Osteocyte (in vitro differentiated cells): Measurements from ENCODE around the gene ASMTL. TPM values are rescaled to one million over a fixed set of nuclear protein-coding genes. Genes with fewer than 3 reads are reported as not detected.
"Not testable (repeated sequence)": the region's sequence is repeated elsewhere in the genome, so short reads cannot be mapped to it uniquely, and the experiment has no call there.

ENCODE experiments used
- DNase-seq: peaks from one replicate; pipeline ENCODE4 v3.0.0; 2021; ENCODE audit warnings: mixed read lengths; ENCODE audit not compliant: unreplicated experiment; ENCODE audit errors: extremely low spot score
- H3K27ac Mint-ChIP-seq: one replicate; pipeline ENCODE4 v1.8.0; 2021; ENCODE audit warnings: mild to moderate bottlenecking, mixed read lengths; ENCODE audit not compliant: unreplicated experiment
- H3K27me3 Mint-ChIP-seq: one replicate; pipeline ENCODE4 v1.8.0; 2021; ENCODE audit warnings: mixed read lengths; ENCODE audit not compliant: unreplicated experiment
- H3K36me3 Mint-ChIP-seq: one replicate; pipeline ENCODE4 v1.8.0; 2021; ENCODE audit warnings: mixed read lengths; ENCODE audit not compliant: unreplicated experiment
- H3K4me1 Mint-ChIP-seq: one replicate; pipeline ENCODE4 v1.8.0; 2021; ENCODE audit warnings: mixed read lengths; ENCODE audit not compliant: unreplicated experiment
- H3K4me3 Mint-ChIP-seq: one replicate; pipeline ENCODE4 v1.8.0; 2021; ENCODE audit warnings: mild to moderate bottlenecking, moderate library complexity, mixed read lengths; ENCODE audit not compliant: unreplicated experiment
- H3K9me3 Mint-ChIP-seq: one replicate; pipeline ENCODE4 v1.8.0; 2021; ENCODE audit warnings: mixed read lengths; ENCODE audit not compliant: unreplicated experiment
- CTCF ChIP-seq: fragments of 200-600 bp; sonication (generic); IDR thresholded peaks from 2 replicates; pipeline ENCODE4 v1.5.0; 2021; ENCODE audit warnings: antibody characterized with exemption, mild to moderate bottlenecking, moderate library complexity
- total RNA-seq: library from RNA; stranded (reverse); gene quantifications from 2 replicates; pipeline ENCODE4 v1.2.1, GENCODE V29; 2021

Gene ASMTL
- total RNA-seq, 1 donor from 2014 or later, result 33.3 TPM

- no peak for DNase-seq
- no peak overlapping the region for H3K27ac Mint-ChIP-seq
- no peak overlapping the region for H3K4me3 Mint-ChIP-seq
Measured at GRCh38 chrX:1434871-1435240, 17.9 kb downstream of the ASMTL start.

GRCh38 chrX:1433646-1434357 lies 18.9 kb downstream of the ASMTL start:
- peaks cover 14% of the 10 kb centered on the region for H3K36me3 Mint-ChIP-seq
- H3K27me3 Mint-ChIP-seq, result no peaks in the 10 kb centered on the region
- no peaks in the 10 kb centered on the region for H3K9me3 Mint-ChIP-seq
- no peak overlapping the region for H3K27ac Mint-ChIP-seq
- TF ChIP-seq CTCF, result no peak
- H3K4me3 Mint-ChIP-seq, result no peak overlapping the region
- no peak for DNase-seq
- H3K4me1 Mint-ChIP-seq, result no peaks in the 10 kb centered on the region

More at GRCh38 chrX:1434871-1435240, 17.9 kb downstream of the ASMTL start:
- Mint-ChIP-seq H3K27me3 (no peaks in the 10 kb centered on the region), H3K36me3 (peaks cover 14% of the 10 kb centered on the region), H3K9me3 (no peaks in the 10 kb centered on the region), H3K4me1 (no peaks in the 10 kb centered on the region)
- TF ChIP-seq CTCF, result no peak

GRCh38 chrX:1430451-1430850 lies 22.3 kb downstream of the ASMTL start:
- no peak for DNase-seq
- Mint-ChIP-seq H3K4me3 (no peak overlapping the region), H3K9me3 (no peaks in the 10 kb centered on the region), H3K27me3 (no peaks in the 10 kb centered on the region), H3K36me3 (peaks cover 11% of the 10 kb centered on the region), H3K4me1 (no peaks in the 10 kb centered on the region), H3K27ac (no peak overlapping the region)
- no peak for TF ChIP-seq CTCF

GRCh38 chrX:1427756-1428155 lies 25.0 kb downstream of the ASMTL start:
- TF ChIP-seq CTCF, result no peak
- Mint-ChIP-seq H3K36me3 (peaks cover 24% of the 10 kb centered on the region), H3K27ac (no peak overlapping the region), H3K27me3 (no peaks in the 10 kb centered on the region), H3K4me3 (no peak overlapping the region), H3K9me3 (peaks cover 5% of the 10 kb centered on the region), H3K4me1 (no peaks in the 10 kb centered on the region)
- no peak for DNase-seq

- H3K4me3 Mint-ChIP-seq, H3K9me3 Mint-ChIP-seq, H3K27me3 Mint-ChIP-seq, H3K27ac Mint-ChIP-seq, DNase-seq, H3K4me1 Mint-ChIP-seq: not testable (repeated sequence)
- peaks cover 33% of the 10 kb centered on the region for H3K36me3 Mint-ChIP-seq
Measured at GRCh38 chrX:1426321-1426720, 26.4 kb downstream of the ASMTL start.
